PC-3 (cell line): Measurements from ENCODE around the gene ZAP70. TPM values are rescaled to one million over a fixed set of nuclear protein-coding genes. Genes with fewer than 3 reads are reported as not detected.

Experiments
- ATAC-seq: fragments of 200-7000 bp; cut with Tn5 transposase; 2 replicates; pipeline ENCODE4 v1.9.1; 2020; ENCODE audit warnings: mild to moderate bottlenecking, moderate library complexity
- BruUV-seq: library from RNA; stranded (reverse); fragments of 400-500 nt; replicated peaks from 2 replicates; lab custom pipeline; 2021; lab: Mats Ljungman, UMichigan
- CTCF ChIA-PET: fragments of 300-600 bp; sonication (Branson Sonifier 250); formaldehyde crosslinking; loops from one replicate; lab custom pipeline; 2022; ENCODE audit warnings: antibody characterized with exemption; lab: Charles Lee
- POLR2A ChIA-PET: fragments of 300-600 bp; sonication (Branson Sonifier 250); formaldehyde crosslinking; loops from one replicate; lab custom pipeline; 2022; ENCODE audit warnings: antibody characterized with exemption; ENCODE audit not compliant: unreplicated experiment; lab: Charles Lee
- DNase-seq: peaks from one replicate; pipeline ENCODE4 v3.0.0-alpha.2; 2015
- H2AFZ ChIP-seq: fragments of 300-600 bp; sonication (generic); 2 replicates; pipeline ENCODE4 v1.6.0; 2016; ENCODE audit warnings: antibody characterized with exemption, low read length
- H3F3A ChIP-seq: fragments of 300-600 bp; sonication (generic); one replicate; pipeline ENCODE4 v1.6.0; 2017; ENCODE audit warnings: antibody characterized with exemption, low read length, control low read depth, mild to moderate bottlenecking; ENCODE audit not compliant: unreplicated experiment
- H3K27ac ChIP-seq: fragments of 300-600 bp; sonication (generic); 2 replicates; pipeline ENCODE4 v1.5.1; 2016; ENCODE audit warnings: mild to moderate bottlenecking, low read length
- H3K27me3 ChIP-seq: fragments of 300-600 bp; sonication (generic); 2 replicates; pipeline ENCODE4 v1.6.1; 2016; ENCODE audit warnings: low read length, mixed read lengths
- H3K36me3 ChIP-seq: fragments of 300-600 bp; sonication (generic); 2 replicates; pipeline ENCODE4 v1.6.1; 2016; ENCODE audit warnings: low read depth, mixed run types, low read length, mixed read lengths
- H3K4me1 ChIP-seq: fragments of 300-600 bp; sonication (generic); 2 replicates; pipeline ENCODE4 v1.5.1; 2016; ENCODE audit warnings: low read length; ENCODE audit not compliant: insufficient read depth
- H3K4me2 ChIP-seq: fragments of 300-600 bp; sonication (generic); 2 replicates; pipeline ENCODE4 v1.6.0; 2016; ENCODE audit warnings: low read length
- H3K4me3 ChIP-seq: fragments of 300-600 bp; sonication (generic); 2 replicates; pipeline ENCODE4 v1.5.1; 2016; ENCODE audit warnings: mild to moderate bottlenecking, low read length, mixed read lengths
- H3K79me2 ChIP-seq: fragments of 300-600 bp; sonication (generic); 2 replicates; pipeline ENCODE4 v1.6.1; 2017; ENCODE audit warnings: low read length, mixed read lengths
- H3K9ac ChIP-seq: fragments of 300-600 bp; sonication (generic); 2 replicates; pipeline ENCODE4 v1.6.0; 2016; ENCODE audit warnings: mild to moderate bottlenecking, low read length
- H3K9me2 ChIP-seq: fragments of 300-600 bp; sonication (generic); replicated peaks from 2 replicates; pipeline ENCODE4 v1.6.1; 2016; ENCODE audit warnings: mixed run types, low read length, mixed read lengths
- H3K9me3 ChIP-seq: fragments of 300-600 bp; sonication (generic); 2 replicates; pipeline ENCODE4 v1.6.1; 2016; ENCODE audit warnings: low read length, mixed read lengths
- H4K20me1 ChIP-seq: fragments of 300-600 bp; sonication (generic); 2 replicates; pipeline ENCODE4 v1.6.1; 2016; ENCODE audit warnings: low read length, mixed read lengths
- CTCF ChIP-seq: fragments of 300-600 bp; sonication (generic); conservative IDR thresholded peaks from 2 replicates; pipeline ENCODE4 v1.5.1; 2017; ENCODE audit warnings: antibody characterized with exemption, low read depth, mild to moderate bottlenecking, low read length
- EZH2 ChIP-seq: fragments of 300-600 bp; sonication (generic); IDR thresholded peaks from one replicate; pipeline ENCODE4 v1.6.1; 2017; ENCODE audit warnings: antibody characterized with exemption, mild to moderate bottlenecking, low read length; ENCODE audit not compliant: unreplicated experiment
- EZH2phosphoT487 ChIP-seq: fragments of 300-600 bp; sonication (generic); IDR thresholded peaks from 2 replicates; pipeline ENCODE4 v1.6.1; 2018; ENCODE audit warnings: mild to moderate bottlenecking, antibody characterized with exemption, low read length, borderline replicate concordance
- intact Hi-C: fragments of 100-400 bp; cut with micrococcal nuclease; formaldehyde crosslinking; loops from 2 replicates; pipeline ENCODE4 v1.9.0; 2023
- total RNA-seq: library from RNA; depleted of rRNA; stranded (reverse); fragments of >200 nt; gene quantifications from 2 replicates; pipeline ENCODE4 v1.2.3, GENCODE V29; 2014

ZAP70 gene
- total RNA-seq, 1 experiment from 2014 or later = not detected

DNA sequence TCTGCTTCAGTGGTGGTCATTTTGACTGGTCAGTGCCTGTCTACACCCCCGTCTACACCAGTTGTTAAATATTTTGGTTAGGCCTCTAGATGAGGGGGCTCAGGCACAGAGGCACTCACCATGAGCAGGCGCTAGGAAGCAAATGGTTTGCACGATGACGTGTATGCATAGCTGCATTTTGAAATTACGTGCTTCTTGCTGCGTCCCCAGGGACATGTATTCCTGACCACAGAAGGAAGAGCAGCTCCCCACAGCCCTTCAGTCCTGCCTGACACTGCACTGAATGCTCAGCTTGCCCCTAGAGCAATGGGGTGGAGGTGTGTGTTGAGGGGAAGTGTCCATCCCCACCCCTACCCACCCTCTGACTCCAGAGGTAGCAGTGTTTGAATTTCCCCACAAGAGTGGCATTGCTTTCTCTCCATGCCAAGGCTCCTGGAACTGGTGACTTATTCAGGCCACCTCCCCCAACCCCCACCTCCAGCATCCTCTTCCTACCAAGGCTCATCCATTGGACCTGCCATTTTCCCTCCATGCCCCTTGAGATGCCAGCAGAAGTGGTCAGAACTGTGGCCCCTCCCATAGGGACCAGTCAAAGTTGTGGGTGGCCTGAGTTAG lies 11.4 kb upstream of the ZAP70 start:
- no peaks in the 10 kb centered on the region for H3K9me3 ChIP-seq
- no peaks in the 10 kb centered on the region for H3F3A ChIP-seq
- H2AFZ ChIP-seq = no peak overlapping the region
- no peak overlapping the region for H3K4me2 ChIP-seq
- no TSS peak for BruUV-seq
- H3K27ac ChIP-seq = no peak overlapping the region
- no peaks in the 10 kb centered on the region for H3K79me2 ChIP-seq
- TF ChIP-seq CTCF (no peak), EZH2 (no peak), EZH2phosphoT487 (no peak)
- intact Hi-C loops = loop anchor here (5.0 to 10.0 kb wide), 3 partner anchors 485 to 683 kb away; no protein-coding TSS in a partner anchor
- H3K4me1 ChIP-seq = 0 out of 2 replicates have a peak, but pooled peaks cover 2% of the 10 kb centered on the region
- no peak overlapping the region for H3K9ac ChIP-seq
- no peak overlapping the region for H3K4me3 ChIP-seq
- H3K27me3 ChIP-seq = no peaks in the 10 kb centered on the region
- no peaks in the 10 kb centered on the region for H4K20me1 ChIP-seq
- ATAC-seq (no peak), DNase-seq (no peak)
- ChIA-PET CTCF (no interaction called here), POLR2A (no interaction called here)
- no peaks in the 10 kb centered on the region for H3K36me3 ChIP-seq
- no peaks in the 10 kb centered on the region for H3K9me2 ChIP-seq

DNA sequence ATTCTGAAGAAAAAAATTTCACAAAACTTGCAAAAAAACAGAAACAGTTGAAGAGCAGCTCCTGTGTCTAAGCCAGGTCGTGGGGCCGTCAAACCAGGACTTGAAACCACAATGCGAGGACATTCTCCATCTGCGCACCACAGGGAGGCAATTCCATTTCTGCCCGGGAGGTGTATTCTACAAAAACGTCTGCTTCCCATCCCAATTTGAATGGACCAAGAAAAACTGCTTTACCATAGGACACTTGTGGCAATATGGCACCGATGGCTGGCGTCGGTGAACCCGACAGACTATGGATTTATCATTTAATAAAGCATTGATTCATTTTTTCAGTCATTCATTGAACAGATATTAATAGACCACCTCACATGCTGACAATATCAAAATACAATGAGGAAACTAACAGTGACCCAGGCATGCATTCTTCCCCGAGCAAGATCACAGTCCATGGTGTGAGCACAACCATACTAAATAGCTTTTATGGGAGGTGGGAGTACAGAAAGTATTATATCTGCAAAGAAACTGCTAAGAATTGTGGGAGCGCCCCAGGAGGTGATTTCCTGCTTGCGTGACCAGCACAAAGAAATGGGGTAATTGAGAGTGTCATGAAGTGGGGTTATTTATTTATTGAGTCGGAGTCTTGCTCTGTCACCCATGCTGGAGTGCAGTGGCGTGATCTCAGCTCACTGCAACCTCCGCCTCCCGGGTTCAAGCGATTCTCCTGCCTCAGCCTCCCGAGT lies 10.5 kb upstream of the ZAP70 start:
- H3K9ac ChIP-seq = no peak overlapping the region
- no peak overlapping the region for H2AFZ ChIP-seq
- no peaks in the 10 kb centered on the region for H3K9me2 ChIP-seq
- ChIA-PET CTCF (no interaction called here), POLR2A (no interaction called here)
- intact Hi-C loops = loop anchor here (5.0 to 10.0 kb wide), 3 partner anchors 484 to 682 kb away; no protein-coding TSS in a partner anchor
- H3K27me3 ChIP-seq = no peaks in the 10 kb centered on the region
- no peak for ATAC-seq
- no peak for DNase-seq
- H3K9me3 ChIP-seq = no peaks in the 10 kb centered on the region
- H3K79me2 ChIP-seq = no peaks in the 10 kb centered on the region
- BruUV-seq = no TSS peak
- no peak overlapping the region for H3K4me2 ChIP-seq
- no peaks in the 10 kb centered on the region for H3K36me3 ChIP-seq
- H3K4me1 ChIP-seq = no peaks in the 10 kb centered on the region
- TF ChIP-seq EZH2phosphoT487 (no peak), EZH2 (no peak), CTCF (no peak)
- no peaks in the 10 kb centered on the region for H3F3A ChIP-seq
- no peak overlapping the region for H3K27ac ChIP-seq
- no peaks in the 10 kb centered on the region for H4K20me1 ChIP-seq
- H3K4me3 ChIP-seq = no peak overlapping the region

DNA sequence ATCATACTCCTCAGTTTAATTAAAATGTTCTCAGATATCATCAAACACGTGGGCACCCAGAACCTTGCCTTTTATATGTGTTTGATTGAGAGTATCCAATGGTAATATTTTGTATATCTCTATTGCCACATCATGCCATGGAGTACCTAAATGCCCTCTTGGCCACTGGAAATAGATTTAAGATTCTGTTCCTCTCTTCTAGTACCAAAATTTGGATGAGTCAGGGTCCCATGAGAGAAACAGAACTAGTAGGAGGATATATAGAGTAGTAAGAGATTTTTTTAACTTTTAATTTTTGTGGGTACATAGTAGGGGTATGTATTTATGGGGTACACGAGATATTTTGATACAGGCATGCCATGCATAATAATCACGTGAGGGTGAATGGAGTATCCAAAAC lies 9.6 kb upstream of the ZAP70 start:
- no peak for ATAC-seq
- ChIA-PET CTCF (no interaction called here), POLR2A (no interaction called here)
- no peak overlapping the region for H3K27ac ChIP-seq
- intact Hi-C loops = loop anchor here (5.0 to 10.0 kb wide), 3 partner anchors 484 to 681 kb away; no protein-coding TSS in a partner anchor
- H3K9ac ChIP-seq = no peak overlapping the region
- no peaks in the 10 kb centered on the region for H3K4me1 ChIP-seq
- no peak overlapping the region for H2AFZ ChIP-seq
- BruUV-seq = no TSS peak
- no peak overlapping the region for H3K4me2 ChIP-seq
- no peak for DNase-seq
- no peaks in the 10 kb centered on the region for H3K79me2 ChIP-seq
- no peaks in the 10 kb centered on the region for H3K27me3 ChIP-seq
- H3K9me3 ChIP-seq = no peaks in the 10 kb centered on the region
- TF ChIP-seq EZH2phosphoT487 (no peak), EZH2 (no peak), CTCF (no peak)
- no peaks in the 10 kb centered on the region for H3K36me3 ChIP-seq
- no peaks in the 10 kb centered on the region for H4K20me1 ChIP-seq
- H3K9me2 ChIP-seq = no peaks in the 10 kb centered on the region
- H3F3A ChIP-seq = no peaks in the 10 kb centered on the region
- no peak overlapping the region for H3K4me3 ChIP-seq
